Psoas muscle (tissue), 8 donors: ENCODE data around the gene RPAIN. TPM values are rescaled to one million over a fixed set of nuclear protein-coding genes. Genes with fewer than 3 reads are reported as not detected.

ENCODE experiments used
- ATAC-seq, 4 donors: fragments of 200-7000 bp; cut with Tn5 transposase; one replicate each; pipeline ENCODE4 v1.9.1; 2020; ENCODE audit warnings: moderate library complexity in 3 of 4, mild to moderate bottlenecking in 2 of 4
- DNase-seq, 2 donors: peaks; one replicate each; pipeline ENCODE4 v3.0.0-alpha.2; 2020
- H3K27ac ChIP-seq: fragments of 200-600 bp; one replicate; pipeline ENCODE4 v1.8.0; 2022
- H3K27me3 ChIP-seq, 3 donors: fragments of 200-600 bp in 1 of 3; one replicate each; pipeline versions ENCODE4 v1.6.1 to v1.8.0; 2013 to 2022; ENCODE audit warnings: low read length in 2 of 3, mild to moderate bottlenecking in 2 of 3, moderate library complexity in 1 of 3; ENCODE audit not compliant: insufficient read depth in 3 of 3
- H3K36me3 ChIP-seq, 2 donors: fragments of 200-600 bp in 1 of 2; one replicate each; pipeline versions ENCODE4 v1.6.1 to v1.8.0; 2013 to 2022; ENCODE audit warnings: low read depth in 1 of 2, mild to moderate bottlenecking in 1 of 2, moderate library complexity in 1 of 2; ENCODE audit not compliant: insufficient read depth in 1 of 2
- H3K4me1 ChIP-seq: fragments of 200-600 bp; one replicate; pipeline ENCODE4 v1.8.0; 2022
- H3K4me3 ChIP-seq: fragments of 200-600 bp; one replicate; pipeline ENCODE4 v1.8.0; 2022; ENCODE audit warnings: mild to moderate bottlenecking
- H3K9me3 ChIP-seq: fragments of 200-600 bp; one replicate; pipeline ENCODE4 v1.8.0; 2022
- CTCF ChIP-seq: fragments of 200-600 bp; IDR thresholded peaks from one replicate; pipeline ENCODE4 v1.8.0; 2022; ENCODE audit warnings: antibody characterized with exemption
- WGBS, 3 donors: extraction: QIAGEN DNeasy Blood & Tissue Kit; methylation state at CpG; one replicate each; pipeline versions ENCODE4 v1.1.6 to v1.1.7; 2013; 5-methylcytosine and 5-hydroxymethylcytosine counted together
- intact Hi-C, 2 donors: fragments of 100-400 bp; cut with DNase I; formaldehyde crosslinking; loops; one replicate each; pipeline versions ENCODE4 v1.11.0 to v1.14.2; 2022
- polyA plus RNA-seq, 3 donors: library from polyadenylated mRNA; stranded (reverse); fragments of 200-250 nt; gene quantifications; one replicate each; pipeline ENCODE4 v1.2.3, GENCODE V29; 2013
- total RNA-seq, 4 donors: library from RNA; stranded (reverse); fragmentation: NEBNext Ultra II Directional in 2 of 4; extraction: Animal tissue kit (Norgen Biotek cat#: 25700) in 2 of 4; gene quantifications; one replicate each; pipeline versions ENCODE4 v1.2.1 to v1.2.4, GENCODE V29; 2021 to 2023
- donor health status: healthy with polysubstance abuse.
- donor health status: DM: no; HTN: no; CAD: no; lungs with moderate emphysema.
- donor health status: Bipolar disorder and iron deficiency.
- donor health status: healthy.
- donor health status: DM: yes; HTN: yes; CAD: no.
- donor health status: DM: no; HTN: no; CAD: no.
- donor health status: DM: no; HTN: no; CAD: no.
- donor health status: DM: yes; HTN: yes; CAD: no.

The RPAIN gene
- total and polyA plus RNA-seq, 7 donors: 24.7 to 65.2 (median 28.9) TPM

- Histone ChIP-seq H3K27me3 (no peaks in the 10 kb centered on the region), H3K4me1 (no peaks in the 10 kb centered on the region), H3K4me3 (no peak overlapping the region), H3K9me3 (no peaks in the 10 kb centered on the region), H3K27ac (no peak overlapping the region), H3K36me3 (peaks cover 14 to 84% of the 10 kb centered on the region in 2 donors)
- DNase-seq (no peak), ATAC-seq (no peak)
- intact Hi-C loops: no loop called here
- TF ChIP-seq CTCF: no peak
- 79 to 98% (median 94%) methylated on average over 4 of the region's 4 CpGs for WGBS, 3 donors
Observed at GRCh38 chr17:5481451-5481850, 61.5 kb downstream of the RPAIN start.

Other genes with a start within 250 kb of the RPAIN start
- 1 to 10 TPM; 1.5 to 4.0 (median 3.1) TPM for gene ZNF594, start 228.3 kb upstream of the RPAIN start, total RNA-seq
- gene ZNF594, start 228.3 kb upstream of the RPAIN start, polyA plus RNA-seq: 1 to 10 TPM; 1.1 to 6.6 (median 1.2) TPM
- gene SCIMP, start 185.3 kb upstream of the RPAIN start, total RNA-seq: under 1 TPM; 0.37 to 0.74 (median 0.50) TPM
- gene SCIMP, start 185.3 kb upstream of the RPAIN start, polyA plus RNA-seq: under 1 TPM; 0.12 to 0.55 (median 0.27) TPM
- gene RABEP1, start 137.9 kb upstream of the RPAIN start, total RNA-seq: 10 to 100 TPM; 69.9 to 86.1 (median 80.1) TPM
- gene RABEP1, start 137.9 kb upstream of the RPAIN start, polyA plus RNA-seq: 100 to 1,000 TPM in 1 of 3 donors, 10 to 100 TPM in 2; 33.4 to 106 (median 36.3) TPM
- 10 to 100 TPM; 54.4 to 90.9 (median 84.1) TPM for gene NUP88, start 520 bp upstream of the RPAIN start, total RNA-seq
- 100 to 1,000 TPM in 1 of 3 donors, 10 to 100 TPM in 2; 69.6 to 106 (median 75.5) TPM for gene NUP88, start 520 bp upstream of the RPAIN start, polyA plus RNA-seq
- 100 to 1,000 TPM; 107 to 184 (median 128) TPM for gene C1QBP, start 19.0 kb downstream of the RPAIN start, total RNA-seq
- 100 to 1,000 TPM; 166 to 472 (median 209) TPM for gene C1QBP, start 19.0 kb downstream of the RPAIN start, polyA plus RNA-seq
- 10 to 100 TPM in 3 of 4 donors, 1 to 10 TPM in 1; 8.9 to 17.7 (median 12.0) TPM for gene DHX33, start 48.8 kb downstream of the RPAIN start, total RNA-seq
- gene DHX33, start 48.8 kb downstream of the RPAIN start, polyA plus RNA-seq: 1 to 10 TPM; 3.9 to 9.6 (median 6.9) TPM
- 10 to 100 TPM; 23.1 to 40.9 (median 33.6) TPM for gene DERL2, start 66.0 kb downstream of the RPAIN start, total RNA-seq
- gene DERL2, start 66.0 kb downstream of the RPAIN start, polyA plus RNA-seq: 100 to 1,000 TPM in 1 of 3 donors, 10 to 100 TPM in 2; 50.6 to 104 (median 60.4) TPM
- gene MIS12, start 66.4 kb downstream of the RPAIN start, total RNA-seq: 10 to 100 TPM; 13.6 to 21.4 (median 17.5) TPM
- 10 to 100 TPM; 11.1 to 28.9 (median 13.1) TPM for gene MIS12, start 66.4 kb downstream of the RPAIN start, polyA plus RNA-seq
- gene NLRP1, start 164.3 kb downstream of the RPAIN start, total RNA-seq: 1 to 10 TPM; 2.8 to 5.7 (median 3.6) TPM
- gene NLRP1, start 164.3 kb downstream of the RPAIN start, polyA plus RNA-seq: 1 to 10 TPM; 2.7 to 3.7 (median 3.1) TPM